ENCODE measurements around the gene GLB1L. TPM values are rescaled to one million over a fixed set of nuclear protein-coding genes. Genes with fewer than 3 reads are reported as not detected.

Gene GLB1L
- 20.6 TPM for total RNA-seq
- 19.7 TPM for polyA plus RNA-seq (ENCODE audit: insufficient read depth, low read depth, low replicate concordance)
- long read RNA-seq, donor 1, partial matches to known transcripts = 0 of 1 reads
- long read RNA-seq, donor 1, other reads (novel, unspliced or antisense) = 0 of 1 reads
- long read RNA-seq, donor 2, partial matches to known transcripts = 0 of 2 reads
- long read RNA-seq, donor 2, other reads (novel, unspliced or antisense) = 0 of 2 reads
- long read RNA-seq, donor 3, partial matches to known transcripts = 27 of 32 reads
- long read RNA-seq, donor 3, other reads (novel, unspliced or antisense) = 5 of 32 reads
- long read RNA-seq, donor 4, partial matches to known transcripts = 26 of 26 reads
- long read RNA-seq, donor 4, other reads (novel, unspliced or antisense) = 0 of 26 reads
- long read RNA-seq, donor 5 = 0 reads
- long read RNA-seq, donor 6 = 0 reads
- long read RNA-seq, donor 7, partial matches to known transcripts = 9 of 17 reads
- long read RNA-seq, donor 7, other reads (novel, unspliced or antisense) = 5 of 17 reads
- long read RNA-seq, donor 8 = 0 reads
- long read RNA-seq, donor 9, partial matches to known transcripts = 5 of 5 reads
- long read RNA-seq, donor 9, other reads (novel, unspliced or antisense) = 0 of 5 reads
- long read RNA-seq, donor 10, partial matches to known transcripts = 13 of 20 reads
- long read RNA-seq, donor 10, other reads (novel, unspliced or antisense) = 7 of 20 reads

DNA sequence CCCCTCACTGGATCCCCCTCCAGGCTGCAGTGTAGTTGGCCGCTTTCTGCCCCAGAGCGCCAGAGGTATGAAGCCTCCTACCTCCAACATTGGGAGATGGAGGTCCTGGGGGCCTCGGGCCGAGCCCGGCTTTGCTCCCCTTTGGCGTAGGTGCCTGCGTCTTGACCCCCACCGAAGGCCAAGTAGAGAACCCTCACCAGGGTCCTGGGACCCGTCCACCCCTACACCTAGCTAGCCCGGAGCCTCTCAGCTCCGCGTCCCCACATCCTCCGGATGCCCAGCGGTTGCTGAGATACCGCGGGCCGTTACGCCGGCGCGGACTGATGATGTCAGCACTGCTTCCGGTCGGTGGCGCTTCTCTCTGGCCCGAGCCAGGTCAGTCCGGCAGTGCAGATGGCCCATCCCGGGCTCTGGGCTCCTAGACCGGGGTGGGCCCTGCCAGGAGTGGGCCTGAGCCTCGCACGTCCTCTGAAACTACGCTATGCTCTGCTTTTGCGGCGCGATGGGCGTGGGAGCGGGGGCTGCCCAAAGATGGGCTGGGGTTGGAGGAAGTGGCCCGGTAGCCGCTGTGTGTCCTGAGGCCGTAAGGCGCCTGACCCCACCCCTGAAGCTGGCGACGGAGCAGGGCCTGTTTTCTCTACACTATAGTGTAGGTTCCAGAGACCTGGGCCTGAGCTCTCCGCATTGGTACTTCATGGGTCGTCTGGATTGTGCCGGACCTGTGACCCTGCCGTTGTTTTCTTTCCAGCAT, at the start of gene GLB1L, which contains the start of gene STK16:
Gene GLB1L (minus strand): TSS at position 297 of the 751 bp plus-strand sequence. CDS start 1,871 bp downstream, outside the sequence.
Gene STK16 (plus strand): TSS at position 332 of the 751 bp plus-strand sequence. CDS start 521 bp downstream, outside the sequence.
- peak within 1 kb of the TSS; percentile 65 to 98 (median 91) for H3K9ac ChIP-seq (ENCODE audit: low read length in 3 of 3)
- H3K27me3 ChIP-seq (ENCODE audit: control insufficient read depth, insufficient read depth, low read length) = no peaks in the 10 kb centered on the region
- peaks cover 6 to 54% (median 41%) of the 10 kb centered on the region in 3 donors for H3K4me1 ChIP-seq (ENCODE audit: control insufficient read depth in 2 of 3, insufficient read depth in 2 of 3, low read depth in 1 of 3, low read length in 3 of 3)
- H3K27ac ChIP-seq (ENCODE audit: low read depth in 2 of 2, low read length in 2 of 2) = peak within 1 kb of the TSS; percentile 96 to 98
- TF ChIP-seq, protein P1, sequence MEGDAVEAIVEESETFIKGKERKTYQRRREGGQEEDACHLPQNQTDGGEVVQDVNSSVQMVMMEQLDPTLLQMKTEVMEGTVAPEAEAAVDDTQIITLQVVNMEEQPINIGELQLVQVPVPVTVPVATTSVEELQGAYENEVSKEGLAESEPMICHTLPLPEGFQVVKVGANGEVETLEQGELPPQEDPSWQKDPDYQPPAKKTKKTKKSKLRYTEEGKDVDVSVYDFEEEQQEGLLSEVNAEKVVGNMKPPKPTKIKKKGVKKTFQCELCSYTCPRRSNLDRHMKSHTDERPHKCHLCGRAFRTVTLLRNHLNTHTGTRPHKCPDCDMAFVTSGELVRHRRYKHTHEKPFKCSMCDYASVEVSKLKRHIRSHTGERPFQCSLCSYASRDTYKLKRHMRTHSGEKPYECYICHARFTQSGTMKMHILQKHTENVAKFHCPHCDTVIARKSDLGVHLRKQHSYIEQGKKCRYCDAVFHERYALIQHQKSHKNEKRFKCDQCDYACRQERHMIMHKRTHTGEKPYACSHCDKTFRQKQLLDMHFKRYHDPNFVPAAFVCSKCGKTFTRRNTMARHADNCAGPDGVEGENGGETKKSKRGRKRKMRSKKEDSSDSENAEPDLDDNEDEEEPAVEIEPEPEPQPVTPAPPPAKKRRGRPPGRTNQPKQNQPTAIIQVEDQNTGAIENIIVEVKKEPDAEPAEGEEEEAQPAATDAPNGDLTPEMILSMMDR (IDR thresholded peaks at IDR 0.05; ENCODE audit: borderline replicate concordance, extremely low read depth, insufficient read depth) = no peak
- no peaks in the 10 kb centered on the region for H3K9me3 ChIP-seq (ENCODE audit: control insufficient read depth in 2 of 3, insufficient read depth in 1 of 3, low read length in 3 of 3)
- FAIRE-seq = no peak
- H3K36me3 ChIP-seq (ENCODE audit: control insufficient read depth in 2 of 3, insufficient read depth in 3 of 3, low read length in 3 of 3) = peaks cover 0 to 2% (median 1%) of the 10 kb centered on the region in 3 donors
- H3K4me3 ChIP-seq (ENCODE audit: low read length in 3 of 3) = peak within 1 kb of the TSS; percentile 77 to 92 (median 82)
- DNase-seq = peak; percentile 95 to 98 (median 97)
- intact Hi-C loops (cut with DNase I) = no loop called here

DNA sequence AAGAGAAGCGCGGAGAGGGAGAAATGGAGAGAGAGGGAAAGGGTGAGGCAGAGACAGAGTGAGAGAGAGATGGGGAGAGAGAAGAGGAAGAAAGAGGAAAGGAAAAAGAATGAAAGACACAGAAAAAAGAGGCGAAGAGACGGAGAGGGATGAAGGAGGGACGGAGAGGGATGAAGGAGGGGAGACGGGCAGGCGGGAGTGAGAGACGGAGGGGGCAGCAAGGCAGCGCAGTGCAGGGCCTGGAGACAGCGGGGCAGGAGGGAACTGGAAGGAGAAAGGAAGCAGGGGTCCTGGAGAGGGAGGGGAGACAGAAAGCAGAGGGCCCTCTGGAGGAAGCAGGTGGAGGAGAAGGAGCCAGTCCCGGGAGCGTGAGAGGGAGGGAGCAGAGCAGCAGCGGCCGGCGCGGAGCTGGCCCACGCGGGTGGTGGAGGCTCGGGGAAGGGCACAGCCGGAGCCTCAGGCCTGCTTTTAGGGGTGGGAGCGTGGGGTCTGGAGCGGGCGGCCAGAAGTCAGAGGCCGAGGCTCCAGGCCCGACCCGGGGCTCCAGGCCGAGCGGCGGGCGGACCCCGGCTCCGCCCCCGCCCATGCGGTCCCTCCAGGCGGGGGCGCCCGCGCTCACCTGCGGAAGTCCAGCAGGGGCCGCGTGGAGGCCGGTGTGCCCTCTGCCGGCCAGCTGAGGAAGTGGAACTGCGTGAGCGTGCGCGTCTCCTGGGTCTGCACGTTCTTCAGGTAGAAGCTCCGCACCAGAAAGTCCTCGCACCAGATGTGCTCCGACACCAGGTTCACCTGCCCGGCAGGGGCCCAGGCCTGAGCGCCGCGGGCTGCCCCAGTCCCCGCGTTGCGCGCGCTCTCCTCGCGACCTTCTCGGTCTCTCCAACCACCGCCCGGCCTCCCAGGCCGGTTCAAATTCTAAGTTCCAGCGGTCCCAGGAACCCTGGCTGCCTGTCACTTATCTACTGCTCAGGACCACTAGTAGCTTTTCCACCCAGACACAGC, 49.4 kb upstream of the GLB1L start:
- no peak for FAIRE-seq
- Histone ChIP-seq H3K9me3 (ENCODE audit: control insufficient read depth in 2 of 3, insufficient read depth in 1 of 3, low read length in 3 of 3) (no peaks in the 10 kb centered on the region), H3K4me3 (ENCODE audit: low read length in 3 of 3) (peak overlapping the region; percentile 32 to 59 (median 47)), H3K9ac (ENCODE audit: low read length in 3 of 3) (peak overlapping the region in 2 of 3 donors; percentile 31 to 65), H3K27me3 (ENCODE audit: control insufficient read depth, insufficient read depth, low read length) (no peaks in the 10 kb centered on the region), H3K4me1 (ENCODE audit: control insufficient read depth in 2 of 3, insufficient read depth in 2 of 3, low read depth in 1 of 3, low read length in 3 of 3) (peaks cover 0 to 6% (median 3%) of the 10 kb centered on the region in 3 donors), H3K27ac (ENCODE audit: low read depth in 2 of 2, low read length in 2 of 2) (peak overlapping the region in 1 of 2 donors; percentile 57), H3K36me3 (ENCODE audit: control insufficient read depth in 2 of 3, insufficient read depth in 3 of 3, low read length in 3 of 3) (no peaks in the 10 kb centered on the region)
- TF ChIP-seq, protein P1 (IDR thresholded peaks at IDR 0.05; ENCODE audit: borderline replicate concordance, extremely low read depth, insufficient read depth) = peak; percentile 99
- DNase-seq = peak; percentile 91 to 94 (median 92)
- intact Hi-C loops (cut with DNase I) = no loop called here

GRCh38 chr2:219293736-219294231, 48.5 kb upstream of the GLB1L start:
- peaks cover 0 to 8% (median 3%) of the 10 kb centered on the region in 3 donors for H3K4me1 ChIP-seq (ENCODE audit: control insufficient read depth in 2 of 3, insufficient read depth in 2 of 3, low read depth in 1 of 3, low read length in 3 of 3)
- FAIRE-seq (no peak), DNase-seq (peak in 2 of 5 donors; percentile 45 to 48)
- no peaks in the 10 kb centered on the region for H3K27me3 ChIP-seq (ENCODE audit: control insufficient read depth, insufficient read depth, low read length)
- H3K9ac ChIP-seq (ENCODE audit: low read length in 3 of 3) = no peak overlapping the region
- intact Hi-C loops (cut with DNase I) = no loop called here
- H3K9me3 ChIP-seq (ENCODE audit: control insufficient read depth in 2 of 3, insufficient read depth in 1 of 3, low read length in 3 of 3) = no peaks in the 10 kb centered on the region
- TF ChIP-seq, protein P1 (IDR thresholded peaks at IDR 0.05; ENCODE audit: borderline replicate concordance, extremely low read depth, insufficient read depth) = no peak
- H3K4me3 ChIP-seq (ENCODE audit: low read length in 3 of 3) = no peak overlapping the region
- no peaks in the 10 kb centered on the region for H3K36me3 ChIP-seq (ENCODE audit: control insufficient read depth in 2 of 3, insufficient read depth in 3 of 3, low read length in 3 of 3)
- H3K27ac ChIP-seq (ENCODE audit: low read depth in 2 of 2, low read length in 2 of 2) = no peak overlapping the region
